Tibial nerve (tissue), 4 donors: ENCODE results near the gene SLC16A8. TPM values are rescaled to one million over a fixed set of nuclear protein-coding genes. Genes with fewer than 3 reads are reported as not detected.
"Not testable (repeated sequence)": the region's sequence is repeated elsewhere in the genome, so short reads cannot be mapped to it uniquely, and the experiment has no call there.

Experiments
- DNase-seq, 2 donors: peaks; one replicate each; pipeline ENCODE4 v3.0.0-alpha.2; 2019; ENCODE audit warnings: low spot score in 2 of 2
- H3K27ac ChIP-seq, 4 donors: fragments of 200-600 bp; sonication (generic) in 3 of 4; one replicate each; pipeline ENCODE4 v1.5.1; 2017 to 2019; ENCODE audit warnings: mild to moderate bottlenecking in 1 of 4
- H3K27me3 ChIP-seq, 2 donors: fragments of 200-600 bp; sonication (generic) in 1 of 2; one replicate each; pipeline versions ENCODE4 v1.5.1 to v1.6.0; 2017 to 2019
- H3K36me3 ChIP-seq, 3 donors: fragments of 200-600 bp; sonication (generic); one replicate each; pipeline ENCODE4 v1.5.1; 2018 to 2019
- H3K4me1 ChIP-seq, 4 donors: fragments of 200-600 bp; sonication (generic) in 3 of 4; one replicate each; pipeline ENCODE4 v1.5.1; 2017 to 2019
- H3K4me3 ChIP-seq, 4 donors: fragments of 200-600 bp; sonication (generic) in 3 of 4; one replicate each; pipeline ENCODE4 v1.5.1; 2017 to 2019; ENCODE audit warnings: mild to moderate bottlenecking in 1 of 4, moderate library complexity in 1 of 4
- H3K9me3 ChIP-seq, 4 donors: fragments of 200-600 bp; sonication (generic) in 3 of 4; one replicate each; pipeline ENCODE4 v1.5.1; 2017 to 2019
- EP300 ChIP-seq, 2 donors: sonication (generic); formaldehyde crosslinking; IDR thresholded peaks; one replicate each; pipeline ENCODE4 v1.6.1; 2017; ENCODE audit warnings: antibody characterized with exemption in 2 of 2, mild to moderate bottlenecking in 1 of 2
- POLR2A ChIP-seq, 2 donors: fragments of 450-650 bp; IDR thresholded peaks; one replicate each; pipeline ENCODE4 v1.6.1; 2017; ENCODE audit warnings: antibody characterized with exemption in 2 of 2, mild to moderate bottlenecking in 2 of 2, moderate library complexity in 2 of 2
- WGBS, 2 donors: methylation state at CpG; one replicate each; pipeline ENCODE4 v1.1.5; 2018; 5-methylcytosine and 5-hydroxymethylcytosine counted together
- total RNA-seq, 4 donors: library from RNA; depleted of rRNA; stranded (reverse); fragments of >200 nt; gene quantifications; one replicate each; pipeline ENCODE4 v1.1.0, GENCODE V29; 2016
- TF ChIP-seq, protein P1 (sequence below), 5 experiments: fragments of 200-600 bp in 3 of 5; fragments of 450-650 bp in 2 of 5; sonication (generic) in 3 of 5; IDR thresholded peaks; one replicate each; pipeline ENCODE4 v1.5.1; 2016 to 2019; ENCODE audit warnings: antibody characterized with exemption in 5 of 5, mild to moderate bottlenecking in 3 of 5, moderate library complexity in 2 of 5

The SLC16A8 gene
- total RNA-seq, 4 donors from 2014 or later = 0.98 to 1.8 (median 1.4) TPM

DNA sequence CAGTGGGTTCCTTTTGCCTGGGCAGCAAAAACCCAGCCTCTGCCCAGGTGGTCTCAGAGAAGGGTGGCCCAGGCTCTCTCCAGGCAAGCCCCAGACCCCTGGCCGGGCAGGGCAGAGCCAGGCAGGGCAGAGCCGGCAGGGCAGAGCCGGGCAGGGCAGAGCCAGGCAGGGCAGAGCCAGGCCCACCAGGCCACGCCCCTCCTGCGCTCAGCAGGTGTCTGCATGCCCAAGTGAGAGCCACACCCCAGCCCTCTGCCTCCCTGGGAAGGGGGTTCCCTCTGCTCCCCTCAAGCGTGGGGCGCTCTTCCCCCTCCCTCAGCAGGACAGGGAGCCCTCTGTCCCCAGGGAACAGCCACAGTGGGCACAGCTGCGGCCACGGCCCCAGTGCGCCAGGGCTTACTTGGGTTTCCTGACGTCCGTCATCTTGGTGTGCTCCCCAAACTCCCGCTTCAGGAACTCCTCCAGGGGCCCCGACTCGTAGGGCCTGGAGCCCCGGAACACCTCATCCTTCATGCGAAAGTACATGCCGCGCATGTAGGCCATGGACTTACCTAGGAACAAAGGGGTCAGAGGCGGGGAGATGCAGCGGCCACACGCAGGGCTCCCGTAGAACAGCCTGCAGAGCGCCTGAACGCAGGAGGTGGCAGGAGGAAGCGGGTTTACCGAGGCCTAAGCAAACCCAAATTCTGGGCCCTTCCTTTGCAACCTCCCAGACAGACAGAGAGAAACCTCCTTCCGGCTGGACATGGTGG lies 36.6 kb upstream of the SLC16A8 start:
- Histone ChIP-seq H3K27me3 (no peaks in the 10 kb centered on the region), H3K9me3 (no peaks in the 10 kb centered on the region), H3K4me1 (no peaks in the 10 kb centered on the region), H3K4me3 (no peak overlapping the region), H3K36me3 (peaks cover 0 to 38% (median 0%) of the 10 kb centered on the region in 3 donors), H3K27ac (no peak overlapping the region)
- 88 to 91% methylated on average over 24 to 25 of the region's 28 CpGs for WGBS, 2 donors
- no peak for DNase-seq
- TF ChIP-seq, protein P1, sequence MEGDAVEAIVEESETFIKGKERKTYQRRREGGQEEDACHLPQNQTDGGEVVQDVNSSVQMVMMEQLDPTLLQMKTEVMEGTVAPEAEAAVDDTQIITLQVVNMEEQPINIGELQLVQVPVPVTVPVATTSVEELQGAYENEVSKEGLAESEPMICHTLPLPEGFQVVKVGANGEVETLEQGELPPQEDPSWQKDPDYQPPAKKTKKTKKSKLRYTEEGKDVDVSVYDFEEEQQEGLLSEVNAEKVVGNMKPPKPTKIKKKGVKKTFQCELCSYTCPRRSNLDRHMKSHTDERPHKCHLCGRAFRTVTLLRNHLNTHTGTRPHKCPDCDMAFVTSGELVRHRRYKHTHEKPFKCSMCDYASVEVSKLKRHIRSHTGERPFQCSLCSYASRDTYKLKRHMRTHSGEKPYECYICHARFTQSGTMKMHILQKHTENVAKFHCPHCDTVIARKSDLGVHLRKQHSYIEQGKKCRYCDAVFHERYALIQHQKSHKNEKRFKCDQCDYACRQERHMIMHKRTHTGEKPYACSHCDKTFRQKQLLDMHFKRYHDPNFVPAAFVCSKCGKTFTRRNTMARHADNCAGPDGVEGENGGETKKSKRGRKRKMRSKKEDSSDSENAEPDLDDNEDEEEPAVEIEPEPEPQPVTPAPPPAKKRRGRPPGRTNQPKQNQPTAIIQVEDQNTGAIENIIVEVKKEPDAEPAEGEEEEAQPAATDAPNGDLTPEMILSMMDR (IDR thresholded peaks at IDR 0.05) = no peak
- no peak for TF ChIP-seq EP300 (IDR thresholded peaks at IDR 0.05)
- no peak for TF ChIP-seq POLR2A (IDR thresholded peaks at IDR 0.05)

DNA sequence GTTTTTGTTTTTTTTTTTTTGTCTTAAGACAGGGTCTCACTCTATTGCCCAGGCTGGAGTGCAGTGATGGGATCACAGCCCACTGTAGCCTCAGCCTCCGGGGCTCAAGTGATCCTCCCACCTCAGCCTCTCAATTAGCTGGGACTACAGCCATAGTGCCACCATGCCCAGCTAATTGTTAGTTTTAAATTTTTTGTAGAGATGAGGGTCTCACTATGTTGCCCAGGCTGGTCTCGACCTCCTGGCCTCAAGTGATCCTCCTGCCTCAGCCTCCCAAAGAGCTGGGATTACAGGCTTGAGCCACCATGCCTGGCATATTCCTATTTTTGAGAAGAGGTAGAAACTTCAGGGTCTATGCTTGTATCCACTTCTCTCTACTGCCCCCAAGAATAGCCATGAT lies 34.8 kb upstream of the SLC16A8 start:
- not testable (repeated sequence) for H3K27ac ChIP-seq, H3K27me3 ChIP-seq, DNase-seq, H3K9me3 ChIP-seq, H3K4me3 ChIP-seq, H3K4me1 ChIP-seq
- H3K36me3 ChIP-seq = peaks cover 0 to 31% (median 0%) of the 10 kb centered on the region in 3 donors
- WGBS, 2 donors = 98 to 100% methylated on average over 2 of the region's 2 CpGs

DNA sequence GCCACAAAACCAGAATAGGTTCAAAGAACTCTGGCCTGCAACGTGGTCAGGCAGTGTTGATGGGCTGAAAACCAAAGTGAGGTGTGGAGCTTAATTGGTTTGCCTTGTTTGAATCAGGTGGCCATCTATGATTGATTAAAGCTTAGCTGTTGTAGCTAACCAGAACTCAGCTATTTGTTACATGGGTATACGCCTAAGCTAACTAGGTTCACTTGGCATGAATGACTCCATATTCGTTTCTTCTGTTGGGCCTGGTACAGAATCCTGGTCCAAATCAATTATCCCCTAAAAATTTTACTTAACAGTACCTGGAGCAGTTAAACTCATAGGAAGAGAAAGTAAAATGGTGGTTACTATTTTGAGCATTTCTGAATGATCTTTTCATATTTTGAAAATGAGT lies 34.2 kb upstream of the SLC16A8 start:
- TF ChIP-seq POLR2A (IDR thresholded peaks at IDR 0.05) (no peak), EP300 (IDR thresholded peaks at IDR 0.05) (no peak)
- TF ChIP-seq, protein P1 (IDR thresholded peaks at IDR 0.05) = no peak
- Histone ChIP-seq H3K9me3 (no peaks in the 10 kb centered on the region), H3K36me3 (peaks cover 0 to 31% (median 0%) of the 10 kb centered on the region in 3 donors), H3K27ac (no peak overlapping the region), H3K4me1 (peaks cover 0 to 9% (median 3%) of the 10 kb centered on the region in 4 donors), H3K27me3 (no peaks in the 10 kb centered on the region), H3K4me3 (no peak overlapping the region)
- WGBS, 2 donors = 88 to 90% methylated on average over 3 of the region's 3 CpGs
- DNase-seq = no peak

DNA sequence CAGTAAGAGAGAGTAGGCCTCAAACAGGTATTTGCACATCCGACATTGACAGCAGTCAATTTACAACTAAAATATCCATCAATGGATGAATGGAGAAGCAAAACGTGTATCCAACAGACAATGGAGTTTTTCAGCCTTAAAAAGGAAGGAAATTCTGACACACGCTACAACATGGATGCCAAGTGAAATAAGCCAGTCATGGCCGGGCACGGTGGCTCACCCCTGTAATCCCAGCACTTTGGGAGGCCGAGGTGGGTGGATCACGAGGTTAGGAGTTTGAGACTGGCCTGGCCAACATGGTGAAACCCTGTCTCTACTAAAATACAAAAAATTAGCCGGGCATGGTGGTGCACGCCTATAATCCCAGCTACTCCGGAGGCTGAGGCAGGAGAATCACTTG lies 33.6 kb upstream of the SLC16A8 start:
- not testable (repeated sequence) for H3K9me3 ChIP-seq, DNase-seq, H3K4me1 ChIP-seq, H3K27ac ChIP-seq, H3K27me3 ChIP-seq, H3K4me3 ChIP-seq
- peaks cover 0 to 31% (median 0%) of the 10 kb centered on the region in 3 donors for H3K36me3 ChIP-seq
- WGBS, 2 donors = 85 to 87% methylated on average over 10 of the region's 10 CpGs

DNA sequence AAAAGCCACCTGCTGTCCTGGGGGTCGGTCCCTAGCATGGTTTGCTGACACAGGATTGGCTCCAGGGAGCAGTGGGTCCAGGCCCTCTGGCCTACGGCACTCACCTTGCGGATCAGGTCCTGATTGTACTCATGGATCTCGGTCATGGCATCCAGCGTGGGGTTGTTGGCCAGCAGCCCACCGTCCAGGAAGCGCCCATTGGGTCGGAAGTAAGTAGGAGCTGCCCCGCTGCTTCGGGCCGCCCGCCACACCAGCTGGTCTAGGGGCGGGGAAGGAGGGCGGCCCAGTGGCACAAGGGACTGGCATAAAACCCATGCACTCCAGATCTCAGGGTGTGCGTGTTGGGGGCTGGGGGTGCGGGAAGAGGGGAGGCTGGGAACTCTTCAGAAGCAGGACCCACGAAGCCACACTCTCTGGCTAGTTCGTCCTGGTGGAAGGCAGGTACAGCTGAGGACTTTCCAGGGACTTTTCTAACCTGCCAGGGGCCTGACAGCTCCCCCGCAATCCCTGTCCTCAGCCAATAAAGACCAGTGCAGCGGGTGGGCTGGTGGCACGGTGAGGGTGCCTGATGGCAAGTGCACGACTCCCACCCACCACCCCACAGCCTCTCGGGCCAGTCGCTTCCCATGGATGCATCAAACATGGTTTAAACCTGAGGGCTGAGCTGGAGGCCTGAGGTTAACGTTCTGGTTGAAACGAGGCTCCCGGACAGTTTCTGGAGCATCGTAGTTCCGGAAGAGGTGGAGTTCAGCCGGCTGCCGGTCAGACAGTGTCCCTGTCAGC lies 31.6 kb upstream of the SLC16A8 start:
- H3K4me3 ChIP-seq = no peak overlapping the region
- no peak for DNase-seq
- peaks cover 0 to 38% (median 0%) of the 10 kb centered on the region in 3 donors for H3K36me3 ChIP-seq
- H3K27ac ChIP-seq = no peak overlapping the region
- TF ChIP-seq POLR2A (IDR thresholded peaks at IDR 0.05) (no peak), EP300 (IDR thresholded peaks at IDR 0.05) (no peak)
- TF ChIP-seq, protein P1 (IDR thresholded peaks at IDR 0.05) = no peak
- no peaks in the 10 kb centered on the region for H3K27me3 ChIP-seq
- H3K9me3 ChIP-seq = no peaks in the 10 kb centered on the region
- WGBS, 2 donors = 93 to 94% methylated on average over 30 to 31 of the region's 31 CpGs
- peaks cover 0 to 29% (median 6%) of the 10 kb centered on the region in 4 donors for H3K4me1 ChIP-seq
